PC-3 (cell line): ENCODE data around the gene PRKCQ.

Experiments used
- CTCF ChIP-seq: fragments of 300-600 bp; sonication (generic); conservative IDR thresholded peaks from 2 replicates; pipeline ENCODE4 v1.5.1; 2017; ENCODE audit warnings: antibody characterized with exemption, low read depth, mild to moderate bottlenecking, low read length
- EZH2 ChIP-seq: fragments of 300-600 bp; sonication (generic); IDR thresholded peaks from one replicate; pipeline ENCODE4 v1.6.1; 2017; ENCODE audit warnings: antibody characterized with exemption, mild to moderate bottlenecking, low read length; ENCODE audit not compliant: unreplicated experiment
- EZH2phosphoT487 ChIP-seq: fragments of 300-600 bp; sonication (generic); IDR thresholded peaks from 2 replicates; pipeline ENCODE4 v1.6.1; 2018; ENCODE audit warnings: mild to moderate bottlenecking, antibody characterized with exemption, low read length, borderline replicate concordance

DNA sequence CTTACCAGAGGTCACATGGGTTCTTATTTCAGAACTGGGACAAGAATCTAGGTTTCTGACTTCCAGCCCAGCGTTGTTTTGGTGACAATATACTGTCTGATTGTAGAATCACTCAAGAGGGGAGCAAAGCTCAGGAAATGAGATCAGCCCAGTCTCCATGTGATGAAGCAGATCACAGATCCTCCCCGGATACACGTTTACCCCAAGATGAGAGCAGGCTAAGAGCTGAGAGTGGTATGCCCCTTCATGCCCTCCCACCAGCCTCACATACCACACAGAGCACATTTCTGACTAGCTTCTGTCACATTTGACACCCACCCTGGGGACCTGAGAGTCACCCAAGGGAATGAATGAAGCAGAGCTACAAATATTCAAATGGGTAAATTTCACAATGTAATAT, 27.1 kb upstream of the PRKCQ start:
- TF ChIP-seq CTCF (no peak), EZH2 (no peak), EZH2phosphoT487 (no peak)
